ENCODE measurements around the gene LENEP. TPM values are rescaled to one million over a fixed set of nuclear protein-coding genes. Genes with fewer than 3 reads are reported as not detected.

The LENEP gene
- total and polyA plus RNA-seq, 5 experiments from 2014 or later = 0.77 to 0.91 TPM; not detected in 3

DNA sequence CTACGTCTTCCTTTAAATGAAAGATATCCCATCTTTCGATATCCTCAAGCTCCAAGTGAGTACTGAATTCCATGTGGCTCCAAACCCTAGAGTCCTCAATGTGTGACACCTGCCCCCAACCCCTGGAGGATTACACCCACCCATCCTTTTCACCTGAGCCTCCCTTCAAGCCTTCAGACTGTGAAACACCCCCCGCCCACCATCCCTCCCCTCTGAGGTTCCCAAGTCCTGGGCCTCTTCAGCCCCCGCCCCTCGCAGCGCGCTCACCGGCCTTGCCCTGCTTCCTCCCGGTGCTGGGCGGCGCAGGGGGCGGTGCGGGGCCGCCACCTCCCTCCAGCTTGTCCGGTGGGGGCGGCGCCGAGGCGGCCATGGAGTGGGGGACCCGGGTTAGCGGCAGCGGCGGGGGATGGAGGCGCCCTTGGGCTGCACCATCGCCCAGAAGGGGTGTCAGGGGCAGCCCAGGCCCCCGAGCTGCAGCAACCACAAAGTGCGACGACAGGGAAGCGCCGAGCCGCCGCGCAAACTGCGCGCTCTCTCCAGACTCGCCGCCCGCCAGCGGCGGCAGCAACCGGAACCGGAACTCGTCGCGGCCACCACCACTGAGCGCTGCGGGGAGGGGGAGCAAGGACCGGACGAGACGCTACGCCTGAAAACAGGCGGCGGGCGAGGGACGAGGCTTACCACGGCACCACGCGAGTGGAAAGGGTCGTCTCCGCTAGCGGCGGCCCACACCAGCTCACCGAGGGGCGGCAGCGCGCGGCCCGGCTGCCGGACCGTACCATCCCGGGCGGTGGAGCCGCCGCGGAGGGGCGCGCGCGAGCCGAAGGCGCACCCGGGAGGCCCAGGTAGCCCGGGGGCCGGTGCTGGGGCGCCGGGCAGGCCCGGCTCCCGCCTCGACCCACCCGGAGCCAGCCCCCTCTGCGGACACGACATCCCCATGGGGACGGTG lies 31.9 kb upstream of the LENEP start, which contains the start of gene PYGO2:
TSS of gene PYGO2 (minus strand) at position 576 of the 949 bp plus-strand sequence. CDS start at position 370, 206 bp downstream.
- DNase-seq = peak; percentile 71 to 93 (median 78)
- POLR2A ChIA-PET = interaction anchor here (0.5 to 6.6 kb wide), 27 partner anchors 9 to 175 kb away, joined by 3 to 67 read pairs (median 6); partner anchors contain the start of genes ADAM15, CKS1B, FLAD1 and LENEP

GRCh38 chr1:154962156-154962749 lies 31.1 kb upstream of the LENEP start:
- peaks cover 0 to 48% (median 0%) of the 10 kb centered on the region in 3 donors for H3K36me3 Mint-ChIP-seq
- H3K4me1 Mint-ChIP-seq = peaks cover 14 to 48% (median 42%) of the 10 kb centered on the region in 4 donors
- DNase-seq = peak in 1 of 10 donors; percentile 64
- POLR2A ChIA-PET = interaction anchor here (0.6 to 6.6 kb wide), 14 partner anchors 10 to 89 kb away, joined by 3 to 67 read pairs (median 14); partner anchors contain the start of genes ADAM15, CKS1B, FLAD1 and LENEP
- H3K27ac Mint-ChIP-seq = peak overlapping the region; percentile 89 to 96 (median 94)
- H3K9me3 Mint-ChIP-seq = no peaks in the 10 kb centered on the region
- H3K4me3 Mint-ChIP-seq = peak overlapping the region; percentile 82 to 90 (median 86)
- H3K27me3 Mint-ChIP-seq = no peaks in the 10 kb centered on the region
- peak; percentile 26 to 31 for ATAC-seq

More for the DNA sequence above, 31.9 kb upstream of the LENEP start, which contains the start of gene PYGO2:
- Mint-ChIP-seq H3K4me1 (peaks cover 14 to 55% (median 47%) of the 10 kb centered on the region in 4 donors), H3K27me3 (no peaks in the 10 kb centered on the region), H3K27ac (peak within 1 kb of the TSS; percentile 92 to 99 (median 97)), H3K9me3 (no peaks in the 10 kb centered on the region), H3K4me3 (peak within 1 kb of the TSS; percentile 84 to 98 (median 96)), H3K36me3 (peaks cover 0 to 40% (median 0%) of the 10 kb centered on the region in 3 donors)
- peak; percentile 77 to 82 for ATAC-seq

DNA sequence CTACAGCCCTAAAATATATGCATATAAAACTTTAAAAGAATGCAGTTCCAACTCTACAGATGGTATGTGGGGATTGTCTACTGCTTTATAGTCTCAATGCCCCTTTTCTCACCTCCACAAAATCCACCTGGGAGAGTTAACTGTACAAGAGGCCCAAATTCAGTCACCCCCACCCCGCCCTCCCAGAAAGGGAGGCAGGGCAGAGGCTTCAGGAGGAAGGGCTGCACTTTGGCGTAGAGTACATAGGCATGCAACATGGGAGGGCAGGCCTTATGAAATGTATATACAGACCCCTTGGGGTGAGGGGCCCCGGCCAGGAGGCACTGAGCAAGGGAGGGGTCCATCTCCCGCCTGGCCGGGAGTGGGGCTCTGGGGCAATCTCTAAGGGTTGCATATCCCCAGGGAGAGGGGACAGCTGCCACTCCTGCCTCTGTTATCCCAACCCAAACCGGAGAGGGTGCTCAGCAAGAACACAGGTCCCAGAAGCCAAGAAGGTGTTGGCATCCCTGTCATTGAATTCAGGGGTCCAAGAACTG lies 30.5 kb upstream of the LENEP start:
- Mint-ChIP-seq H3K4me3 (peak overlapping the region; percentile 82 to 90 (median 86)), H3K27ac (peak overlapping the region; percentile 89 to 96 (median 94)), H3K4me1 (peaks cover 14 to 45% (median 40%) of the 10 kb centered on the region in 4 donors), H3K9me3 (no peaks in the 10 kb centered on the region), H3K27me3 (no peaks in the 10 kb centered on the region), H3K36me3 (peaks cover 0 to 54% (median 0%) of the 10 kb centered on the region in 3 donors)
- ATAC-seq (no peak), DNase-seq (no peak)
- POLR2A ChIA-PET = interaction anchor here (2.1 to 6.6 kb wide), 7 partner anchors 10 to 54 kb away, joined by 5 to 67 read pairs (median 19); partner anchors contain the start of genes CKS1B, LENEP, PMVK and SHC1

GRCh38 chr1:154963643-154964042 lies 29.7 kb upstream of the LENEP start:
- Mint-ChIP-seq H3K4me3 (peak overlapping the region in 2 of 10 donors; percentile 16 to 21), H3K4me1 (peaks cover 14 to 45% (median 37%) of the 10 kb centered on the region in 4 donors), H3K36me3 (peaks cover 0 to 57% (median 0%) of the 10 kb centered on the region in 3 donors), H3K27me3 (no peaks in the 10 kb centered on the region), H3K27ac (peak overlapping the region in 9 of 10 donors; percentile 6 to 96 (median 80)), H3K9me3 (no peaks in the 10 kb centered on the region)
- POLR2A ChIA-PET = interaction anchor here (0.6 to 6.6 kb wide), 5 partner anchors 9 to 231 kb away, joined by 3 to 67 read pairs (median 5); partner anchors contain the start of genes CKS1B, LENEP, PMVK and SHC1
- ATAC-seq (no peak), DNase-seq (no peak)

DNA sequence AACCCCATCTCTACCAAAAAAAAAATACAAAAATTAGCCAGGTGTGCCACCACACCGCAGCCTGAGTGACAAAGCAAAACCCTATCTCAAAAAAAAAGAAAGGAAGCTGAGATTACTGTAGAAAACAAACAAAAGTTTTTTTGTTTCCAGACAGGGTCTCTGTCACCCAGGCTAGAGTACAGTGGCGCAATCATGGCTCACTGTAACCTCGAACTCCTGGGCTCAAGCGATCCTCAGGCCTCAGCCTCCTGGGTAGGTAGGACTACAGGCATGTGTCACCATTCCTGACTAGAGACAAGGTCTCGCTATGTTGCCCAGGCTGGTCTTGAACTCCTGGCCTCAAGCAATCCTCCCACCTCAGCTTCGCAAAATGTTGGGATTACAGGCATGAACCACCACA lies 29.0 kb upstream of the LENEP start:
- peaks cover 0 to 61% (median 0%) of the 10 kb centered on the region in 3 donors for H3K36me3 Mint-ChIP-seq
- H3K27me3 Mint-ChIP-seq = no peaks in the 10 kb centered on the region
- POLR2A ChIA-PET = interaction anchor here (0.9 to 6.6 kb wide), 6 partner anchors 9 to 53 kb away, joined by 3 to 67 read pairs (median 4); partner anchors contain the start of genes CKS1B, FLAD1, PMVK and SHC1
- H3K9me3 Mint-ChIP-seq = no peaks in the 10 kb centered on the region
- peaks cover 19 to 48% (median 41%) of the 10 kb centered on the region in 4 donors for H3K4me1 Mint-ChIP-seq
- no peak for ATAC-seq
- peak overlapping the region in 3 of 10 donors; percentile 56 to 86 (median 80) for H3K27ac Mint-ChIP-seq
- H3K4me3 Mint-ChIP-seq = no peak overlapping the region
- no peak for DNase-seq

DNA sequence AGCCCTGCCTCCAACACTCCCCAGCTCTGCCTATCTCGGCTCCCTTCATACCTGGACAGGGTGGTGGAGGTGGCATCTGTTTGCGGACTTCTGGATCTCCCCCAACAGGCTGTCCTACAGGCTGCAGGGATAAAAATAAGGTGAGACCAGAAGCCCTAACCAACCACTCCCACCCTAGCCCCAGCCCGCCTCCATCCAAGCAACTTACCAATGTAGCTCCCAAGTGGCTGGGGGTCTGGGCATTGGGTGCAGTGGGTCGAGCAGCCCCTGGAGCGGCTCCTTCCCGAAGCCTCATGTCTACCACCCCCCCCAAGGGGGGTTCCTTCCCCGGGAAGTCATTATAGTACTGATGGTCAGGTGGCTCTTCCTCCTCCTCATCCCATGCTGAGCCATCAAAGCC lies 27.3 kb upstream of the LENEP start:
- POLR2A ChIA-PET = interaction anchor here (0.6 to 2.7 kb wide), 5 partner anchors 10 to 719 kb away, joined by 3 to 9 read pairs (median 4); partner anchors contain the start of gene PBXIP1
- H3K4me3 Mint-ChIP-seq = no peak overlapping the region
- no peak for DNase-seq

DNA sequence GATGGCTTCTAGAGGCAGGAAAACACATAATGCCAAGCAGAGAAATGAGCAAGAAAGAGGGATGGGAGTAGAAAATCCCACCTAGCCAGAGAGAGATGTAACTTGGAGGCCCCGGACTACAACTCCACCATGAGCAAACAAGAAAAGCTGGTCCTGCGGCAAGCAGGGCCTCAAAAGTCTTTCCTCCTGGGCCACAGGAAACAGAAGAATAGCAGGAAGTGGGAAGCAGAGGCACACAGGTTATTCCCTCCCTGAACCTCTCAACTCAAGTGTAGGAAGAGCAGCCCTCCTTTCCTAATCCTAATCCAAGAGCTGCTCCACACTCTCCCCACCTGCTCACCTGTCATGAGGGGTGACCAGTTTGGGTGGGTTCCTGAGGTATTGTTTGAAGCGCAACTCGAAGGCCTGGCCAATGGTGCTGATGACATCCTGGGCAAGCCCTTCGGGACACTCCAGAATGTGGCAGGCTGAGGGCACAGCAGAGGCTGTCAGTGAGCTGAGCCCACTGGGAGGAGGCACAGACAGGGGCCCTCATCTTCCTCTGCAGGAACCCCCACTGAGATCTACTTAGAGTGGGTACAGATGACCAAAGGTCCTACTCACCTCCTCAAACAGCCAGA lies 25.9 kb upstream of the LENEP start:
- Mint-ChIP-seq H3K27ac (peak overlapping the region in 5 of 10 donors; percentile 11 to 86 (median 40)), H3K9me3 (no peaks in the 10 kb centered on the region), H3K4me1 (peaks cover 22 to 49% (median 44%) of the 10 kb centered on the region in 4 donors), H3K36me3 (peaks cover 0 to 65% (median 0%) of the 10 kb centered on the region in 3 donors), H3K4me3 (no peak overlapping the region), H3K27me3 (no peaks in the 10 kb centered on the region)
- ATAC-seq = no peak
- POLR2A ChIA-PET = interaction anchor here (2.7 kb wide), 1 partner anchor 11 kb away, joined by 9 read pairs; the partner anchor contains the start of gene PBXIP1
- no peak for DNase-seq

More for the DNA sequence above, 27.3 kb upstream of the LENEP start:
- peaks cover 0 to 60% (median 0%) of the 10 kb centered on the region in 3 donors for H3K36me3 Mint-ChIP-seq
- no peak for ATAC-seq
- H3K4me1 Mint-ChIP-seq = peaks cover 18 to 43% (median 38%) of the 10 kb centered on the region in 4 donors
- H3K9me3 Mint-ChIP-seq = no peaks in the 10 kb centered on the region
- no peaks in the 10 kb centered on the region for H3K27me3 Mint-ChIP-seq
- H3K27ac Mint-ChIP-seq = no peak overlapping the region

GRCh38 chr1:154968731-154969130 lies 24.7 kb upstream of the LENEP start:
- H3K4me1 Mint-ChIP-seq = peaks cover 23 to 45% (median 39%) of the 10 kb centered on the region in 4 donors

GRCh38 chr1:154969246-154969645 lies 24.1 kb upstream of the LENEP start:
- H3K27ac Mint-ChIP-seq = peak overlapping the region in 9 of 10 donors; percentile 12 to 87 (median 68)
- peaks cover 0 to 50% (median 0%) of the 10 kb centered on the region in 3 donors for H3K36me3 Mint-ChIP-seq
- POLR2A ChIA-PET = interaction anchor here (0.7 to 7.5 kb wide), 4 partner anchors 8 to 40 kb away, joined by 3 to 85 read pairs (median 36); partner anchors contain the start of genes PBXIP1 and PYGO2
- H3K27me3 Mint-ChIP-seq = no peaks in the 10 kb centered on the region
- H3K9me3 Mint-ChIP-seq = no peaks in the 10 kb centered on the region
- no peak for DNase-seq
- ATAC-seq = no peak
- peaks cover 20 to 42% (median 34%) of the 10 kb centered on the region in 4 donors for H3K4me1 Mint-ChIP-seq
- H3K4me3 Mint-ChIP-seq = no peak overlapping the region

More at GRCh38 chr1:154968731-154969130, 24.7 kb upstream of the LENEP start:
- Mint-ChIP-seq H3K27me3 (no peaks in the 10 kb centered on the region), H3K9me3 (no peaks in the 10 kb centered on the region), H3K4me3 (no peak overlapping the region), H3K27ac (peak overlapping the region in 8 of 10 donors; percentile 12 to 87 (median 40)), H3K36me3 (peaks cover 0 to 56% (median 0%) of the 10 kb centered on the region in 3 donors)
- POLR2A ChIA-PET = interaction anchor here (7.5 kb wide), 1 partner anchor 14 kb away, joined by 85 read pairs; the partner anchor contains the start of gene PBXIP1
- DNase-seq (no peak), ATAC-seq (no peak)

DNA sequence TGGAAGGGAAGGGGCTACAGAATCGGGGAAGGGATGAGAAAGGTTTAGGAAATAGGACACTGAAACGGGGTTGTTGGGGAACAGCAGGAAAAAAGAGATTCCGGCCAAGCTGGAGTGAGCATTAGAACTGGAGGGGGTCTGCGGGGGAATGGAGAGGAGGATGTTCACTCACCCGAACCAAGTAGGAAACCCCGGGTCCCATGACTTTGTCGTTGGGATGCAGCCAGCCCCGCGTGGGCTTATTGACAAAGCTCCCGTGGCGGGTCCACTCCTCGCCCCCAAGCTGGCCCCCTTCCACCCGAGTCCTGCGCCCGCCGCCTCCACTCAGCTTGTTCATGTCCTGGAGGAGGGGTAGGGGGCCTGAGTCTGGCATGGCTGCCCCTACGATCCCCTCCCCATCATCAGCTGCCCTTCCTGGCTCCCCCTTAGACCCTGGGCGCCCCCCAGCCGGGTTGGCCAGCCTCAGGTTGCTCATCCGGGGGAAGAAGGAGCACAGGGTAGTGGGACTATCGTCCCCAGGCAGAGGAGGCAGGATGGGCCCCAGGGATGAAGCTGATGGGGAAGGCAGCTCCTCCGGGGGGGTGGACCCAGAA lies 23.4 kb upstream of the LENEP start:
- POLR2A ChIA-PET = interaction anchor here (0.7 to 7.5 kb wide), 6 partner anchors 8 to 46 kb away, joined by 3 to 85 read pairs (median 12); partner anchors contain the start of genes FLAD1, PBXIP1 and PYGO2
- H3K4me1 Mint-ChIP-seq = peaks cover 20 to 39% (median 33%) of the 10 kb centered on the region in 4 donors
- peak overlapping the region in 5 of 10 donors; percentile 35 to 74 (median 68) for H3K27ac Mint-ChIP-seq
- no peaks in the 10 kb centered on the region for H3K27me3 Mint-ChIP-seq
- no peak overlapping the region for H3K4me3 Mint-ChIP-seq
- no peak for ATAC-seq
- peaks cover 0 to 46% (median 0%) of the 10 kb centered on the region in 3 donors for H3K36me3 Mint-ChIP-seq
- no peaks in the 10 kb centered on the region for H3K9me3 Mint-ChIP-seq
- no peak for DNase-seq
